ENCODE data around the gene FAM117B.
"Not testable (repeated sequence)": the region's sequence is repeated elsewhere in the genome, so short reads cannot be mapped to it uniquely, and the experiment has no call there.

FAM117B gene

DNA sequence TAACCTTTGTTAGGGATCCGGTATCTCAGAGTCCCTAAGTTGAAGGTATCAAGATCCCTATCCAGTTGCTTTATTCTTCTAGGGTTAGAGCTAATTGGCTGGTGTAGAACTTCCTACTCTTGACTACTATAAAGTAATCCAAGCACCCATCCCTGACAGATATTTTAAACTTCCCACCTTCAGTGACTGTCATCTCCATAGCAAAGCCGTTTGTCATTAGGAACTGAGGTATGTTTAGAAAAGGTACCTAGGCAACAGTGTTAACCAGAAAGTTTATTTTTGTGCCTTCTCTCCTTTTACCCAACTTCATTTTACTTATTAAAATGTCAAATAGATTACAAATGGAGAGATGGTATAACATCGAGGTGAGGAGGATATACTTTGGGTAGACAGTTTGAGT is 4.5 kb downstream of the FAM117B start:
- DNase-seq: no peak

DNA sequence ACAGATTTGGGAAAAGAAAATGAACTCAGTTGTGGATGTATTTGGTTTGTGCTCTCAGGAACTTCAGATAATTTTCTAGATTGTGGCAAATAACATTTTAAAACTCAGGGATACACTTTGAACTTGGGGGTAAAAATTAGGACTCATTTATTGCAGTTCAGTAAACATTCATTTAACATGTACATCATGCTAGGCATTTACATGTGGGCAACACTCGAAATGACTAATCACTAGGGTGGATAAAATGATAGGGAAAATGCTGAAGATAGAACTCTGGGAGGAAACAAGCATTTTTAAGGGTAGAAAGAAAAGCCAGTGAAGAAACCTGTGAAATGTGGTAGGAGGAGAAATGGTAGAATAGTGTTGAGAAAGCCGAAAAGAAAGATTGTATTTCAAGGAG is 7.8 kb downstream of the FAM117B start:
- DNase-seq: no peak

DNA sequence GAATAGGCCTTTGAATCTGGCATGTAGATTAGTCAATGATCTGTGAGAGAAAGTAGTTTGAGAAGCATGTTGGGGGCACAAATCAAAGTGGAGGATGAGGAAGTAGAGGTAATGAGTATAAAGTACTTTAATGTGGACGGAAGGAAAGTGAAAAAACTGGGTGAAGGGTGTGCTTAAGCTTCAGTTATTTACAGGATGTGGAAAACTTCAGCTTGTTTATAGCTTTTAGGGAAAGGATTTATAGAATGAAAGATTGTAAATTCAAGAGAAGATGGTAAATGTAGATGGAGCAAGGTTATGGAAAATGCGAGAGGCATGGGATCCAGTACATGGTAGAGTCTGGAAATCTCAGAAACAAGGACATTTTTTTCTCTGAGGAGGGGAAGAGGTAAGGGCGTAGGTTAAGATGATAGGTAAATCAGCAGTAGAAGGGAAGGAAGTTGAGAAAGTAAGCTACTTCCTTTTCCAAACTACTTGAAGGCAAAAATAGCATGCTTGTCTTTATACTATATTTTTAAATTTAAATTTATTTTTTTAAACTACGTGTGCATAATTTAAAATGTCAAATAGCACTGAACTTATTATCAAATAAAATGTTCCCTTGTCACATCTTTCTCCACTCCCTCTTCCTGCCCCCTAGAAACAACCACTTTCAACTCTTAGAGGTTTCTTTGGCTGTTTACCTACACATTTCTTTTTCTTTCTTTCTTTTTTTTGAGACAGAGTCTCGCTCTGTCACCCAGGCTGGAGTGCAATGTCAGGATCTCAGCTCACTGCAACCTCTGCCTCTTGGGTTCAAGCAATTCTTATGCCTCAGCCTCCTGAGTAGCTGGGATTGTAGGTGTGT is 8.5 kb downstream of the FAM117B start:
- no peak for DNase-seq

DNA sequence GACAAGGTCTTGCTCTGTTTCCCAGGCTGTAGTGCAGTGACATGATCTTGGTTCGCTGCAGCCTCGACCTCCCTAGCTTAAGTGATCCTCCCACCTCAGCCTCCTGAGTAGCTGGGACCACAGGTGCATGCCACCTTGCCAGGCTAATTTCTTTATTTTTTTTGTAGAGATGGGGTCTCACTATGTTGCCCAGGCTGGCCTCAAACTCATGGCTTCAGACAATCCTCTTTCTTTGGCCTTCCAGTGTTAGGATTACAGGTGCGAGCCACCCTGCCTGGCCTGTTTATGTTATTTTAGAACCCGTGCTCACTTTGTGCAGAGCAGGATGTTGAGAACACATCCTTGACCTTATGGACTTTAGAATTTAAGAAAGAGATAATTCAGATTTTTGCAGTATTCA is 17.4 kb downstream of the FAM117B start:
- no peak for DNase-seq

DNA sequence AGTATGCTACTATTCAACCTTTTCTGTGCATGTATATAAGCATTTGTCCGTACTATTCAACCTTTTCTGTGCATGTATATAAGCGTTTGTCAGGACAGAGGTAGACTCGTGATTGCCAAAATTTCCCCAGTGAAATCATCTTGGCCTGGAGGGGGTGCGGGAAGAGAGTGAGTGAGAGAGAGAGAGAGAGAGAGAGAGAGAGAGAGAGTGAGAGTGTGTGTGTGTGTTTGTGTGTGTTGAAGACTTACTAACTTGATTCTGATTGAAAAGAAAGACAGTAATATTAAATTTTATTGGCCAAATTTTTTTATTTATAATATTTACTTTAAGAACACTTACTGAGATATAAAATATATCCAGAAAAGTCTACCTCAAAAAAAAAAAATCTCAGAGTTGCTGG is 19.1 kb downstream of the FAM117B start:
- DNase-seq: no peak

DNA sequence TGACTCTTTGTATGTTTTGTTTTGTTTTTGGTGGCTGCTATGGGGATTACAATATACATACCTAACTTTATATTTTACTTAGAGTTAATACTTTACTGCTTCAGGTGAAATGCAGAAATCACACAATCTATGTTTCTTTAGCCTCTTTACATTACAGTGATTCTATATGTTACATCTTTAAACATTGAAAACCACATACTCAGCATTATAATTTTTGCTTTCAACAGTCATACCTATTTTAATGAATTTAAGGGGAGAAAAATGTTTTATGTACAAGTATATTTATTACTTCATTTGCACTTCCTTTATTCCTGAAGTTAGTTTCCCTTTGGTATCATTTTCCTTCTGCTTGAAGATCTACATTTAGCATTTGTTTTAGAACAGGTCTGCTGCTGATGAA is 23.1 kb downstream of the FAM117B start:
- DNase-seq: no peak

DNA sequence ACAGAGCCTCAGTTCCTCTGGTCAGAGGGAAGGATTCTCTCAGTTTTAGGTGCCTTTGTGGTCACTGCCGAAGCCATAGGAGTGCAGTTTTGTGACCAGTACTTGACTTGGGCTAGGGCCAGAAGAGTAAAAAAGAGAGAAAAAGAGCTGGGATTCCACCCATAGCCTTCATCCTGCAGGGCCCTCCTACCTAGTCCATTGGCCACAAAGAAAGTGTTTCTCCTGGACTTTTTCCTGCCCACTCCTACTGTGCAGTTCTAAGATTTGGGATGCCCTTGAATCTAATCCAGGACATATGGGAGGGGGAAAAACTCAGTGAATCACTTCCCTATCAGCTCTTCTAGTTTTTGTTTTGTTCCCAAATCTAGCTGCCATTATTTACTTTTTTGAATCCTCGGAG is 26.0 kb downstream of the FAM117B start:
- DNase-seq: no peak

DNA sequence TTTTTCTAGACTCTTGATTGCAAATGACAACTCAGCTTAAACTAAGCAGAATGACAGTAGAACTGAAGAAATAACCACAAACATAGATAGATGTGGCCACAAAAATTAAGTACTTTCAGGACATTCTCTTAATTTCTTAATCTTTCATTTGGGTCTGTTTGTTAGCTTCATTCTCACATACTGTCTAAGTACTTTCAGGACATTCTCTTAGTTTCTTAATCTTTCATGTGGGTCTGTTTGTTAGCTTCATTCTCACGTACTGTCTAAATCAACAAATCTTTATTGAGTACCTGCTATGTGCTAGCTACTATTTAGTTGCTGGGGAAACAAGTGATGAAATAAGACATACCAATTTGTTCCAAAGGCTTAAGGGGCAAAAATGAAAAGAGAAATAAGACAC is 35.1 kb downstream of the FAM117B start:
- no peak for DNase-seq

DNA sequence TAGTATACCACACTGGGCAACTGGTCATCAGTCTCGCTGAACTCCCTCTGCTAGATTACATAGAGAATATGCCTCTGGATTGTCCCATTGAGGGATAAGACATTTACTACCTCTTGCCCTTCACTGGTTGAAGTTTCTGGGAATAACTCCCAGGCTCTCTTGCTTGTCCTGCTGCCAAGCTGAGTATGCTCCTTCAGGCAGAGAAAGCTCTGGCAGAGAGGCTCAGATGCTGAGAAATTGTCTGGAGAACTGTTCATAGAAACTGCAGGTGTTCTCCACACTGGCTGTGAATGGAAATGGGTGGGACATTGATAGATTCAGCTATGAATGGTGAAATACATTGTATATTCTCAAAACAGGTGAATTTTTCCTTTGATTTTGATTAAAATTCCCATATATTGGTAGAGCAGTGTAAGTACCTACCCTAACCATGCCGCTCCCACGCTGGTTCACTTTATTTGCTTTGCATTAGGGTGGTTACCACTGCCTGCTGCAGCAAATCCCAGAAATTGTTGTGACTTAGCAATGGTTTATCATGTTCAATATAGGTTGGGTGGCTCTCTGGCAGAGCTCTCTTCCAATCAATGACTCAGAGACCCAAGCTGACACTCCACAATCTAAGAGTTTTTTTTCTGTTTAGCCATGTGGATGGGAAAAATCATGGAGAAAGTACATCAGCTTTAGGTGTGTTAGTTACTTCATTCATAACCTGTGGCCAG is 36.7 kb downstream of the FAM117B start:
- DNase-seq: no peak

DNA sequence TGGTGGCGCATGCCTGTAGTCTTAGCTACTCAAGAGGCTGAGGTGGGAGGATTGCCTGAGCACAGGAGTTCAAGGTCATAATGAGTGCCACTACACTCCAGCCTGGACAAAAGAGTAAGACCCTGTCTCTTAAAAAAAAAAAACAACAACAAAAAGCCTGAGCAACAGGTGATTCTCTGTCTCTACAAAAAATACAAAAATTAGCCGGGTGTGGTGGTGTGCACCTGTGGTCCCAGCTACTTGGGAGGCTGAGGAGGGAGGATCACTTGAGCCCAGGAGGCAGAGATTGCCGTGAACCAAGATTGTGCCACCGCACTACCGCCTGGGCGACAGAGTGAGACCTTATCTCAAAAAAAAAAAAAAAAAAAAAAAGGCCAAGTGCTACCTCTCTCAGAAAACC is 40.3 kb downstream of the FAM117B start:
- not testable (repeated sequence) for DNase-seq

DNA sequence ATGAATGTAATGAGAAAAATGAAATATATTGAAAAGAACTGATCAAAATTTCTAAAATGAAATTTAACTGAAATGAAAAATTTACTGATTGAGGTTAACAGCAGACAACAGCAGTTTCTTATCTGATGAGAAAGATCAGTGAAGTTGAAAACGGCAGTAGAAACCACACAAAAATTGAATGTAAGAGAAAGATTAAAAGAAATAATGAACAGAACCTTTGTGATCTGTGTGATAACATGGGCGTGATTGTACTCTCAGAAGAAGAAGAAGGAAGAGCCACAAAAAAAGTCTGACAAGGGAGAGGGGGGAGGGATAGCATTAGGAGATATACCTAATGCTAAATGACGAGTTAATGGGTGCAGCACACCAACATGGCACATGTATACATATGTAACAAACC is 45.2 kb downstream of the FAM117B start:
- no peak for DNase-seq

DNA sequence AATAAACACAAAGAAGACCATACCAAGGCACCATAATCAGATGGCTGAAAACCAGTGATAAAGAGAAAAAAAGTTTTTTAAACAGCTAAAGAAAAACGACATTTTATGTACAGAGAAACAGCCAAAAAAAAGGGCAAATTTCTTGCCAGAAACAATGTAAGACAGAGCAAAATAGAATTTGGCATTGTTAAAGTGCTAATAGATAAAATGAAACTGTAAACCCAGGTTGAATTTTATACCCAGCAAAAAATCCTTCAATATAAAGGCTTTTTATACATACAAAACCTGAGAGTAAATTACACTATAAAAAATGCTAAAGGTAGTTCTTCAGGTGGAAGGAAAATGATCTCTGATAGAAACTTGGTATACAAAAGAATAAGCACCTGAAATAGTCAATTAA is 45.7 kb downstream of the FAM117B start:
- DNase-seq: no peak

DNA sequence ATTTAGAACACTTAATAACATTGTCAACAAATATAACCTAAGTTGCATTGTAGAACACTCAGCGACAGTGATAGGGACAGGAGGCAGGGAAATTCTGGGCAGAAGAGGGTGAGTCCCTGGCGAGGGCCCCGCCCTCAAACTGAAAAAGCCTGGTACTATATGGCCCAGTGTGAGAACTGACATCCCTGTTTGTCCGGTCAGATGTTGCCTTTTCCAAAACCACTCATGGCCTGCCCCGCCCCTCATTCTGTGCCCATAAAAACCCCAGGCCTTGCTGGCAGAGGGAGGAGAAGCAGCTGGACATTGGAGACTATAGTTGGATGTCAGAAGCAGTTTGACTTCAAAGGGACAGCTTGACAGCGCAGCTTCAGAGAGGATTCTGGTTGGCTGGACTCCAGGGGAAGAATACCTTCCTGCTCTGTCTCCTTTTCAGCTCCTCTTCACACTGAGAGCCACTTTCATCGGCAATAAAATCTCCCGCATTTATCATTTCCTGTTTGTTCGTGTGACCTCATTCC is 47.0 kb downstream of the FAM117B start:
- DNase-seq: no peak

DNA sequence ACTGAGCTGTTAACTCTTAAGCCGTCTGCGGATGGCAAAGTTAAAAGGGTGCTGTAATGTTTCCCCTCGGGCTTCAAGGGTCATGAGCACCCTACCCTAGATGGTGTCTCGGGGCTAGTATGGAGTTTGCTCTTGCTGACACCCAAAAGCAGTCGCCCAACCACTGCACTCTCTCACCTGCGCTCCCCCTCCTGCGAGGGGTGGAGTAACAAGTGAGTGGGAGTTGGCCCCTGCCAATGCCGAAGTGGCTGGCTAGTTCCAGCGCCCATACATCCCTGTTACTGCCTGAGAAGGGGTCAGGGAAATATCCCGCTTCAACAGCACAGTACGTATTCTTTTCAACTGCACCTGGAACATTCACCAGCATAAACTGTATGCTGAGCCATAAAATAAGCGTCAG is 47.5 kb downstream of the FAM117B start:
- DNase-seq: no peak

DNA sequence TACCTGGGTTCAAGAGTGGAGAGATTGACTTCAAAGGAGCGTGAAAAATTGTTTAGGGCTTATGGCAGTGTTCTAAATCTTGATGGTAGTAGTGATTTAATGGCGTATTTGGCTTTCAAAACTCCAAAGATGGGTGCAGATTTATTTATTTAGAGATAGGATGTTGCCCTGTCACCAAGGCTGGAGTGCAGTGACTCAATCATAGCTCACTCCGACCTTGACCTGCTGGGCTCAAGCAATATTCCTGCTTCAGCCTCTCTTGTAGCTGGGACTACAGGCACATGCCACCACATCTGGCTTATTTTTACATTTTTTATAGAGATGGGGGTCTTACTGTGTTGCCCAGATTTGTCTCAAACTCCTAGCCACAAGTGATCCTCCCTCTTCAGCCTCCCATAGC is 52.5 kb downstream of the FAM117B start:
- DNase-seq: no peak

DNA sequence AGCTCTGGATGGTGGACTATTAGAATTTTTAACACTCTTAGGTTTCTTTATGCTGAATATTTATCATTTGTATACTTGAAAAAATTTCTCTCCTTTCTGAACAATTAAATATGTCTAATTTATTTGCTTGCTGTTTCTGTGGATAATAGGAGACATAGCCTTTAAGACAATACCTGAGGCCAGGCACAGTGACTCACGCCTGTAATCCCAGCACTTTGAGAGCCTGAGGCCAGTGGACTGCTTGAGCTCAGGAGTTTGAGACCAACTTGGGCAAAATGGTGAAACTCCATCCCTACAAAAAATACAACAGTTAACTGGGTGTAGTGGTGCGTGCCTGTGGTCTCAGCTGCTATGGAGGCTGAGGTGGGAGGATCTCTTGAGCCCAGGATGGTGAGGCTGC is 54.7 kb downstream of the FAM117B start:
- DNase-seq: no peak

DNA sequence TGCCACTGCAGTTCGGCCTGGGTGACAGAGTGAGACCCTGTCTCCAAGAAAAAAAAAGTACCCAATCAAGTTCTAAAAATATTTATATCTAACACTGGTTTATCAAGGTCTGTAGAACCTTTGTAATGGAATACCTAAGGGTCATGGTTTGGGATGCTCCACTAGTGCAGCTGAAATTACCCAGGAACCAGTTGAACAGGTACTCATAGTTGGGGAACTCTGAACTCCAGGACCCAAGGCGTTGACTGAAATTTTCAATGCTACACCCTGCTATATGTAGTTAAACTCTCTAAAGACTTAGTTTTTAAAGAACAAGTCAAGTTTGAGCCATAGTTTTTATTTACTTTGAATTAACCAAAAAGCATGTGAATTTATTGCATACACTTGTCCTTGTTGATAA is 55.1 kb downstream of the FAM117B start:
- no peak for DNase-seq

DNA sequence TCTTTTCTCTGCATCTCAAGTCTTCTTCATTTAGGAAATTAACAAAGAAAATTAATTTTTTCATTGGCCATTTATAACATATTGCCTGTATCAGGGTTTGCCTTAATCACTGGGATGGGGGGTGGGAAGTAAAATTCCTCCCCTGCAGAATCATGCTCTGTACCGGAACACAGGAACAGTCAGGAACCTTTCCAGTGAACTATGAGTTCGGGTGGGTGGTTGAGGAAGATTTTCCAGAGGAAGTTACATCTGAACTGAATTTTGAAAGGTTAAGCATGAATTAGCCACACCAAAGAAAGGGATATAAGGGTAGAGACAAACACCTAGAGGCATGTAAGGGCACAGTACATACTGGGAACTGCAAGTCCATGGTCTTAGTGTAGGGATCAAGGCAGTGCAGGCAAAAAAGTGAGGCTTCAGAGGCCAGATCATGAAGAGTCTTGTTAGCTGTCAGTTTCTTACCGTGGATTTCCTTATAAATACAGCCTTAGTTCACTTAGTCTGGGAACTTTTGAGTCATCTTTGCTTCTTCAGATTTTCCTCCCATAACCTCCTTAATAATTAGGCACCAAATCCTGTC is 55.6 kb downstream of the FAM117B start:
- DNase-seq: no peak

DNA sequence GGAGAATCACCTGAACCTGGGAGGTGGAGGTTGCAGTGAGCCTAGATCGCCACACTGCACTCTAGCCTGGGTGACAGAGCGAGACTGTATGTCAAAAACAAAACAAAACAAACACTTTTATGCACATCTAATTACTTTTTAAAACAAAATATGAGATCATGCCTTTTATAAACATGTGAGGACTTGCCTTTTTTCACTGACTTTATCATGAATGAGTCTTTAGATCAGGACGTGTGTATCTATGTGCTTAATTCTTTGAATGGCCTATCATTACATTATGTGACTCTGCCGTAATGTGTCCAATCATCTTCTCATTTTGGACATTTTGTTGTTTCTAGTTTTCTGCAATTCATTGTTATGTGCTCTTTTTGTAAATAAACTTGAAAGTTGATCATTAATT is 58.7 kb downstream of the FAM117B start:
- no peak for DNase-seq

DNA sequence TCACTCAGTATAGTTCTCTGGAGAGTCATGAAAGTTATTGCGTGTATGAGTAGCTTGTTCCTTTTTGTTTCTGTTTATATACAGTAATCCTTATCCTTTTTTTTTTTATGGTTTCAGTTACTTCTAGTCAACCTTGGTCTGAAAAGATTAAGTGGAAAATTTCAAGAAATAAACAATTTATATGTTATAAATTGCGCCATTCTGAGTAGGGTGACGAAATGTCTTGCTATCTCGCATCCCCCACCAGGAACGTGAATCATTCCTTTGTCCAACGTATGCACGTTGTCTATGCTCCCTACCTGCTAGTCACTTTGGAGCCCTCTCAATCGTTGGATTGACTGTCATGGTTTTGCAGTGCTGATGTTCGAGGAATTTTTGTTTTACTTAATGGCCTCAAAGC is 60.4 kb downstream of the FAM117B start:
- no peak for DNase-seq

DNA sequence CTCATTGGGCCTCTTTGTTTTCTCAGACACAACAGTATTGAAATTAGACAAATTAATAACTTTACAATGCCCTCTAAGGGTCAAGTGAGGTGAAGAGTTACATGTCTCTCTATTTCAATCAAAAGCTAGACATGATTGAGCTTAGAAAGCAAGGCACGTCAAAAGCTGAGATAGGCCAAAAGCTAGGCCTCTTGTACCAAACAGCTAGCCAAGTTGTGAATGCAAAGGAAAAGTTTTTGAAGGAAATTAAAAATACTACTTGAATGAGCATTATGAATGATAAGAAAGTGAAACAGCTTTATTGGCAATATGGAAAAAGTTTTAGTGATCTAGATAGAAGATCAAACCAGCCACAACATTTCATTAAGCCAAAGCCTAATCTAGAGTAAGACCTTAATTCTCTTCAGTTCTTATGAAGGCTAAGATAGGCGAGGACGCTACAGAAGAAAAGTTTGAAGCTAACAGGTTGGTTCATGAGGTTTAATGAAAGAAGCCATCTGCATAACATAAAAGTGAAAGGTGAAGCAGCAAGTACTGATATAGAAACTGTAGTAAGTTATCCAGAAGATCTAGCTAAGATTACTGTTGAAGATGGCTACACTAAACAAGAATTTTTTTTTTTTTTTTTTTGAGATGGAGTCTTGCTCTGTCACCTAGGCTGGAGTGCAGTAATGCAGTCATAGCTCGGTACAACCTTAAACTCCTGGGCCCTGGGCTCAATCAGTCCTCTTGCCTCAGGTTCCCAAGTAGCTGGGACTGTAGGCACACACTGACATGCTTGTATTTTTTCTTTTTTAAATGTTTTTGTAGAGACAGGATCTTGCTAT is 65.5 kb downstream of the FAM117B start:
- DNase-seq: no peak

DNA sequence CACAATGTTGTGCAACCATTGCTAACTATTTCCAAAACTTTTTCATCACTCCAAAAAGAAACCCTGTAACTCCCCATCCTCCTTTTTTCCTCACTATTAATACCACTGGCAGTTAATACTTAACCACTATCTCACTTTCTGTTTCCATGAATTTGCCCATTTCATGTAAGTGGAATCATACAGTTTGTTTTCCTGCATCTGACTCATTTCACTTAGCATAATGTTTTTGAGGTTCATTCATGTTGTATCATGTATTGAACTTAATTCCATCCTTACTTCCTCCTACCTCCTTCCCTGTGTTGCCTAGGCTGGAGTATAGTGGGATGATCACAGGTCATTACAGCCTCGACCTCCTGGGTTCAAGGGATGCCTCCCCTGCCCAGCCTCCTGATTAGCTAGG is 68.3 kb downstream of the FAM117B start:
- no peak for DNase-seq

DNA sequence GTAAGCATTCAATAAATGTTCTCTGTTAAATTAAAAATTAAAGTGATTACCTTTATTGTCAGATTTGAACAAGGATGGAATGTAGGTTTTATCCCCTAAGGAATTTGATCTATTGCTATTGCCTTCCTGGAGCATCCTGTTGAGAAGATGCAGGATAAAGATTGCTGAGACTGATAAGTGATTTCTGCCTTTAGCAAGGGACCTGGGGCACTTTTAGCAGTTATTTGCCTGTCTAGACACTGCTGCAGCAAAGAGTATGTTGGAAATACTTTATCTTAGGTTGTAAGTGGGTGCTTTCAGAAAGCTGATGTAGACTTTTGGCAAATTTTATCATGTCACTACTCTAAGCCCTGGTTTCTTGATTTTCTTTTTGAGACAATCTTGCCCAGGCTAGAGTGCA is 69.5 kb downstream of the FAM117B start:
- no peak for DNase-seq
